ENCODE results near the gene ACP5.
"Not testable (repeated sequence)": the region's sequence is repeated elsewhere in the genome, so short reads cannot be mapped to it uniquely, and the experiment has no call there.

The ACP5 gene

GRCh38 chr19:11617180-11618062, 40.0 kb upstream of the ACP5 start:
- Histone ChIP-seq H2AFZ (ENCODE audit: low read depth) (no peak overlapping the region), H3K4me3 (IDR thresholded peaks at IDR 0.05; ENCODE audit: insufficient read depth, low read depth, low read length) (no peak overlapping the region), H3K4me2 (no peak overlapping the region), H3K4me1 (ENCODE audit: low read depth, poor library complexity, severe bottlenecking) (no peaks in the 10 kb centered on the region), H4K20me1 (ENCODE audit: insufficient read depth) (no peaks in the 10 kb centered on the region), H3K36me3 (ENCODE audit: insufficient read depth) (no peaks in the 10 kb centered on the region), H3K27ac (no peak overlapping the region), H3K9ac (no peak overlapping the region), H3K79me2 (ENCODE audit: insufficient read depth, low read depth) (no peaks in the 10 kb centered on the region), H3K27me3 (ENCODE audit: insufficient read depth, low read depth) (no peaks in the 10 kb centered on the region)
- no peak for TF ChIP-seq CTCF (conservative IDR thresholded peaks at IDR 0.05; ENCODE audit: low read depth, low read length)

GRCh38 chr19:11612816-11613511, 35.5 kb upstream of the ACP5 start:
- H2AFZ ChIP-seq (ENCODE audit: low read depth), result no peak overlapping the region
- no peak overlapping the region for H3K27ac ChIP-seq
- TF ChIP-seq CTCF (conservative IDR thresholded peaks at IDR 0.05; ENCODE audit: low read depth, low read length), result no peak
- no peaks in the 10 kb centered on the region for H3K27me3 ChIP-seq (ENCODE audit: insufficient read depth, low read depth)
- H3K79me2 ChIP-seq (ENCODE audit: insufficient read depth, low read depth), result no peaks in the 10 kb centered on the region
- no peaks in the 10 kb centered on the region for H3K4me1 ChIP-seq (ENCODE audit: low read depth, poor library complexity, severe bottlenecking)
- H3K4me2 ChIP-seq, result no peak overlapping the region
- H3K9ac ChIP-seq, result no peak overlapping the region
- H3K36me3 ChIP-seq (ENCODE audit: insufficient read depth), result no peaks in the 10 kb centered on the region
- no peaks in the 10 kb centered on the region for H4K20me1 ChIP-seq (ENCODE audit: insufficient read depth)
- no peak overlapping the region for H3K4me3 ChIP-seq (IDR thresholded peaks at IDR 0.05; ENCODE audit: insufficient read depth, low read depth, low read length)

GRCh38 chr19:11611730-11612129, 34.3 kb upstream of the ACP5 start:
- TF ChIP-seq CTCF (conservative IDR thresholded peaks at IDR 0.05; ENCODE audit: low read depth, low read length), result no peak
- no peak overlapping the region for H3K27ac ChIP-seq
- no peak overlapping the region for H3K4me3 ChIP-seq (IDR thresholded peaks at IDR 0.05; ENCODE audit: insufficient read depth, low read depth, low read length)
- no peak overlapping the region for H3K9ac ChIP-seq
- no peak overlapping the region for H3K4me2 ChIP-seq
- H3K4me1 ChIP-seq (ENCODE audit: low read depth, poor library complexity, severe bottlenecking), result no peaks in the 10 kb centered on the region
- H3K27me3 ChIP-seq (ENCODE audit: insufficient read depth, low read depth), result no peaks in the 10 kb centered on the region
- no peak overlapping the region for H2AFZ ChIP-seq (ENCODE audit: low read depth)
- no peaks in the 10 kb centered on the region for H3K36me3 ChIP-seq (ENCODE audit: insufficient read depth)
- no peaks in the 10 kb centered on the region for H3K79me2 ChIP-seq (ENCODE audit: insufficient read depth, low read depth)
- H4K20me1 ChIP-seq (ENCODE audit: insufficient read depth), result no peaks in the 10 kb centered on the region

GRCh38 chr19:11606484-11606883, 29.0 kb upstream of the ACP5 start:
- TF ChIP-seq CTCF (conservative IDR thresholded peaks at IDR 0.05; ENCODE audit: low read depth, low read length), result no peak
- Histone ChIP-seq H4K20me1 (ENCODE audit: insufficient read depth) (no peaks in the 10 kb centered on the region), H3K27ac (no peak overlapping the region), H3K36me3 (ENCODE audit: insufficient read depth) (no peaks in the 10 kb centered on the region), H3K9ac (no peak overlapping the region), H3K4me3 (IDR thresholded peaks at IDR 0.05; ENCODE audit: insufficient read depth, low read depth, low read length) (no peak overlapping the region), H3K27me3 (ENCODE audit: insufficient read depth, low read depth) (no peaks in the 10 kb centered on the region), H3K79me2 (ENCODE audit: insufficient read depth, low read depth) (no peaks in the 10 kb centered on the region), H2AFZ (ENCODE audit: low read depth) (no peak overlapping the region), H3K4me2 (no peak overlapping the region), H3K4me1 (ENCODE audit: low read depth, poor library complexity, severe bottlenecking) (no peaks in the 10 kb centered on the region)

- H3K36me3 ChIP-seq (ENCODE audit: insufficient read depth); H3K27me3 ChIP-seq (ENCODE audit: insufficient read depth, low read depth); H4K20me1 ChIP-seq (ENCODE audit: insufficient read depth); H3K9ac ChIP-seq; H3K79me2 ChIP-seq (ENCODE audit: insufficient read depth, low read depth); H3K4me3 ChIP-seq (IDR thresholded peaks at IDR 0.05; ENCODE audit: insufficient read depth, low read depth, low read length); H3K27ac ChIP-seq; H3K4me2 ChIP-seq; H3K4me1 ChIP-seq (ENCODE audit: low read depth, poor library complexity, severe bottlenecking); H2AFZ ChIP-seq (ENCODE audit: low read depth): not testable (repeated sequence)
Observed at GRCh38 chr19:11599704-11600103, 22.3 kb upstream of the ACP5 start.

All from KMS-11 (cell line).